ENCODE data around the gene HSPB1.
"Not testable (repeated sequence)": the region's sequence is repeated elsewhere in the genome, so short reads cannot be mapped to it uniquely, and the experiment has no call there.

HSPB1 gene

DNA sequence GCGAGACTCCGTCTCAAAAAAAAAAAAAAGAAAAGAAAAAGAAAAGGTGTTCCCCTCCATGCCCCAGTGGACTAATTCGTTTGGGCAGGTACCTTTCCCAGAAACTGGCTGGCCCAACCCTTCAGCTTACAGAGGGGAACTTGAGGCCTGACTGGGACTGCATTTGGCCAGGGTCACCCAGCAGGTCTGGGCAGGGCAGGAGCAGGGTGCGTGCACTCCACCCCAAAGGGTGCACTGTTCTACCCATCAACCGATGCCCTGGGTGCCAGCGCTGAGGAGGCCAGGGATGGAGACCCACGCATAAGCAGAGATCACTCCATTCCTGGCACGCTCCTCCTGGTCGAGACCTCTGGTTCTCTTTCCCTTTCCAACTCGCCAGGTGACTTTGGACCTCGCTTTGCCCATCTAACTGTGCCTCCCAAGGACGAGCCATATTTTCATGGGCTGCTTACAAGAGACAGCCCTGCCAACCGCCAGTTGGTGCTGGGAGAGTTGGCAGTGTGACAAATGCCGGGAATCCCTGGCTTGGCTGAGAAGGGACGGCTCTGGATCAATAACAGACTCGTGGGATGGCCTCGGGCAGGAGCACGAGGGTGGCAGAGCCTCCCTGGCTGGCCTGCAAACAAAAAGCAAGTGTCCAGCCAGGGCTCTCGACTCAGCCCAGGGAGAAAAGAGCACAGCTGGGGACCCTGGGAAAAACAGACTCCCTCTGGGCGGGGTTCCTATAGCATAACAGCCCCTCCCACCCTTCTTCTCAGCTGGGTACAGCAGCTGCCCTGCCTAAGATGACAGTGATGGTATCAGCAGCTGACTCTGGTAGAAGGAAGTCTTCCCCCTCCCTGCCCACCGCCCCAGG lies 7.9 kb downstream of the HSPB1 start:
- DNase-seq (ENCODE audit: low read depth): no peak
- H3K4me3 ChIP-seq (ENCODE audit: control insufficient read depth, low read depth, low read length): no peak overlapping the region
- TF ChIP-seq, protein P1, sequence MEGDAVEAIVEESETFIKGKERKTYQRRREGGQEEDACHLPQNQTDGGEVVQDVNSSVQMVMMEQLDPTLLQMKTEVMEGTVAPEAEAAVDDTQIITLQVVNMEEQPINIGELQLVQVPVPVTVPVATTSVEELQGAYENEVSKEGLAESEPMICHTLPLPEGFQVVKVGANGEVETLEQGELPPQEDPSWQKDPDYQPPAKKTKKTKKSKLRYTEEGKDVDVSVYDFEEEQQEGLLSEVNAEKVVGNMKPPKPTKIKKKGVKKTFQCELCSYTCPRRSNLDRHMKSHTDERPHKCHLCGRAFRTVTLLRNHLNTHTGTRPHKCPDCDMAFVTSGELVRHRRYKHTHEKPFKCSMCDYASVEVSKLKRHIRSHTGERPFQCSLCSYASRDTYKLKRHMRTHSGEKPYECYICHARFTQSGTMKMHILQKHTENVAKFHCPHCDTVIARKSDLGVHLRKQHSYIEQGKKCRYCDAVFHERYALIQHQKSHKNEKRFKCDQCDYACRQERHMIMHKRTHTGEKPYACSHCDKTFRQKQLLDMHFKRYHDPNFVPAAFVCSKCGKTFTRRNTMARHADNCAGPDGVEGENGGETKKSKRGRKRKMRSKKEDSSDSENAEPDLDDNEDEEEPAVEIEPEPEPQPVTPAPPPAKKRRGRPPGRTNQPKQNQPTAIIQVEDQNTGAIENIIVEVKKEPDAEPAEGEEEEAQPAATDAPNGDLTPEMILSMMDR (IDR thresholded peaks at IDR 0.05; ENCODE audit: control insufficient read depth, insufficient read depth, low read depth, low read length, missing control alignments): no peak

DNA sequence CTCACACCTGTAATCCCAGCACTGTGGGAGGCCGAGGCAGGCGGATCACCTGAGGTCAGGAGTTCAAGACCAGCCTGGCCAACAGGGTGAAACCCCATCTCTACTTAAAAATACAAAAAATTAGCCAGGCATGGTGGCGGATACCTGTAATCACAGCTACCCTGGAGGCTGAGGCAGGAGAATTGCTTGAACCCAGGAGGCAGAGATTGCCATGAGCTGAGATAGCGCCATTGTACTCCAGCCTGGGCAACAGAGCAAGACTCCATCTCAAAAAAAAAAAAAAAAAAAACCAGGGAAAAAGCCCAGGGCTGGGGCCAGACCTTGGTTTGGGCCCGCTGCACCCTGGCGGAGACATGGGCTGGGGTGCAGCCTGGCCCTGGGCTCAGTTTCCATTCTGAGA lies 9.4 kb downstream of the HSPB1 start:
- not testable (repeated sequence) for DNase-seq (ENCODE audit: low read depth); H3K4me3 ChIP-seq (ENCODE audit: control insufficient read depth, low read depth, low read length)

DNA sequence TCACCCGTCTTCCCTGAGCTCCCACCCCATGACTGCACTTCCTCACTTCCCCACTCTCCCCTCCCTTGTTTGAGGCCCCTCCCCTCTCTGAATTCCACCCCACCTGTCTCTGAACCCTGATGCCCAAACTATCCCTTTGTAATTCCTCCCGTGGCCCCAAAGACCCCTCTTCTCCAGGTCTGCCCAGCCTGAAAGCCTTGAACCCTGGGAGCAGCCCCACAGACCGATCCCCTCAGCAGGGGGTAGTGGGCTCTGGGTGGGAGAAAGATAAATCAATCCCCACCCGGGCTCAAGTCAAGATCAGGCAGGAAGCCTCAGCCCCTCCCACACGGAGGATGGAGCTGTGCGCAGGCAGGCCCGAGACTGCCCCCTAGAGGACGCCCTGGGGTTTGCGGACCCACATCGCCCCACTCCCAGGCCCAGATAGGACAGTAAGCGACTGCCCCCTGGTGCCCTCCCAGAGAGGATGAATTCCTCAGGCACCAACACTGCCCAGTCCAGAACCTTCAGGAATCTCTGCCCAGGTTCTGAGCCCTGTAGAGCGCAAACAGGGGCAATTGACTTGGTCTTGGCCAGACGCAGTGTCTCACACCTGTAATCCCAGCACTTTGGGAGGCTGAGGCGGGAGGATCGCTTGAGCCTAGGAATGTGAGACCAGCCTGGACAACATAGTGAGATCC lies 11.7 kb downstream of the HSPB1 start:
- no peak for DNase-seq (ENCODE audit: low read depth)
- H3K4me3 ChIP-seq (ENCODE audit: control insufficient read depth, low read depth, low read length): no peak overlapping the region; the same call in 1 of the 2 replicates
- TF ChIP-seq, protein P1 (IDR thresholded peaks at IDR 0.05; ENCODE audit: control insufficient read depth, insufficient read depth, low read depth, low read length, missing control alignments): peak; percentile 100

DNA sequence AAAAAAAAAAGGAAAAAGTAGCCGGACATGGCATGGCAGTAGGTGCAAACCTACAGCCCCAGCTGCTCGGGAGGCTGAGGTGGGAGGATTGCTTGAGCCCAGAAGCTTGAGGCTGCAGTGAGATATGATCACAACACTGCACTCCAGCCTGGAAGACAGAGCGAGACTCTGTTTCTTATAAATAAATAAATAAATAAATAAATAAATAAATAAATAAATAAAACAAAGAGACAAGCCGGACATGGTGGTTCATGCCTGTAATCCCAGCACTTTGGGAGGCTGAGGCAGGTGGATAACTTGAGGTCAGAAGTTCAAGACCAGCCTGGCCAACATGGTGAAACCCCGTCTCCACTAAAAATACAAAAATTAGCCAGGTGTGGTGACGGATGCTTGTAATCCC lies 12.3 kb downstream of the HSPB1 start:
- H3K4me3 ChIP-seq (ENCODE audit: control insufficient read depth, low read depth, low read length); DNase-seq (ENCODE audit: low read depth): not testable (repeated sequence)

DNA sequence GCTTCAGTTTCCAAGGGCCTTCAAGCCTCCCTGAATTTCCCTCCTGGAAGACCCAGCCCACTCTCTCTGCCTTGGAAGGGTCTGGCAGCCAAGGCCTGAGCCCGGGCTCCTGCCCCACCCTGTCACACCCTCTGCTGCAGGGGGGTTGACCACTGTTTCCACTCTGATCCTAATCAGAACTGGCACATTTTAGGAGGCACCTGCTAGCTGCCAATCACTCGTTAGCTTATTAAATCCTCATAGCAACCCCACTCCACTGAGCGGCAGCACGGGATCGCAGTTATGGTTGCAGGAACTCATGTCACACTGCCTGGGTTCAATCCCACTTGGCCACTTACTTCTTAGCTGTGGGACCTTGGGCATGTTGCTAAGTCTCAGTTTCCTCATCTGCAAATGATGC lies 12.9 kb downstream of the HSPB1 start:
- TF ChIP-seq, protein P1 (IDR thresholded peaks at IDR 0.05; ENCODE audit: control insufficient read depth, insufficient read depth, low read depth, low read length, missing control alignments): no peak
- no peak overlapping the region for H3K4me3 ChIP-seq (ENCODE audit: control insufficient read depth, low read depth, low read length)
- DNase-seq (ENCODE audit: low read depth): no peak

DNA sequence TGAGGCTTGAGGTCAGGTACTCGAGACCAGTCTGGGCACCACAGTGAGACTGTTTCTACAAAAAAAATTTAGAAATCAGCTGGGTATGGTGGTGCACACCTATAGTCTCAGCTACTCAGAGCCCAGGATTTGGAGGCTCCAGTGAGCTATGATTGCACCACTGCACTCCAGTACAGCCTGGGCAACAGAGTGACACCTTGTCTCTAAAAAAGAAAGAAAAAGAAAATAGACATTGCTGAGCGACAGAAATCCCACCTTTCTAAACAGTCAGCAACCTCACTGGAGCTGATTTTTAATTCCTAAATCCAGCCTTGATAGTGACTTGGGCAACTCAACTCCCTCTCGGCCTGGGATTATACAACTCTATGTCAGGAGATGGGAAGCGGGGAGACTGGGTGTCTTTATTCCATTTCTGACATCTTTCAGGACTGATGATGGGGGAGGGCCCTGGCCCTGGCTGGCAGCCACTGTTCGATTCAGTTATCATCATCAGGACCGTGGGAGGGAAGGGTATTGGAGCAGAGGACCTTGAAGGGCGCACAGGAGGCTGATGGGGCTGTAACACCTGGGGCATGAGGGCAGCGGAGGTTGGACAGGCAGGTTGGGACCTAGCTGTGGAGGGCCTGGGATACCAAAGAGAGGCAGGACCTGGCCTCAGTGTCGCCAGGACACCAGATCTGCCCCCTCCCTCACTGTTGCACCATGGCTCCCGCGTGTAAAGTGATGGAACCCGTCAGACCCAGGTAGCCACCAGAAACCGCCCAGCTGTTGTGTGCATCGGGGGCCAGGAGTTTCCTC lies 14.7 kb downstream of the HSPB1 start:
- DNase-seq (ENCODE audit: low read depth): no peak
- TF ChIP-seq, protein P1 (IDR thresholded peaks at IDR 0.05; ENCODE audit: control insufficient read depth, insufficient read depth, low read depth, low read length, missing control alignments): no peak

DNA sequence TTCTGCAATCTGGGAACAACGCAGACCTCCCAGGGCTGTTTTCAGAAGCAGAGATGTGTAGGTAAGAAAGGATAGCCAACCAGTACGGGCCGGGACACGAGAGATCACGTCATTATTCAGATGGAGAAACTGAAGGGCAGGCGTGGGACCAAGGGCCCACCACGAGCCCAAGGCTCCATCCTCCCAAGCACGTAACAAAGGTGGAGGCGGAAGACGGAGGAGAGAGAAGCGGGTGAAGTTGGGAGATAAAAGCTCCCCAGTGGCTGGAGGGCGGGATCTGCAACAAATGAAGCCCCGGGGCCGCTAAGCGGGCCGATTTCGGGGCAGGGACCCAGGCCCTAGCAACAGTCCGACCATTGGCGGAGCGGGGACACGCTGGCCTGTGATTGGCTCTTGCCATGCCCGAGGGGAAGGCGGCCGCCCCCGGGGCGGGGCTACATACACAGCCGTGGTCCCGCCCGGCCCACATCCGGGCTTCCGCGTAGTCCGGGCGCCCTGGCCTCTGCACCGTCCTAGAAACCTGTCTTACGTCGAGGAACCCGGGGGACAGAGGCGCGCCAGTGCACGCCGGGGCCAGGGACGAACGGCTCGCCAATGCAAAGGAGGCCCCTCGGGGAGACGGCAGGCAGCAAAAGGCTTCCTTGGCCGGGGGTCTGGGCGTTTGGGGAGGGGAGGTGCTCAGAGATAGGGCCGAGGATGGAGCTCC lies 15.5 kb downstream of the HSPB1 start:
- H3K4me3 ChIP-seq (ENCODE audit: control insufficient read depth, low read depth, low read length): peak overlapping the region; percentile 90
- TF ChIP-seq, protein P1 (IDR thresholded peaks at IDR 0.05; ENCODE audit: control insufficient read depth, insufficient read depth, low read depth, low read length, missing control alignments): no peak
- peak; percentile 83 for DNase-seq (ENCODE audit: low read depth)

More for the DNA sequence above, 14.7 kb downstream of the HSPB1 start:
- H3K4me3 ChIP-seq (ENCODE audit: control insufficient read depth, low read depth, low read length): peak overlapping the region; percentile 90

Data from AG09309 (cell line).